SK-N-SH treated with all-trans-retinoic acid at 6 μM for 48 hours (cell line): ENCODE measurements around the gene SELENOW.

Experiments used
- ZNF565 ChIP-seq: fragments of 450-650 bp; formaldehyde crosslinking; conservative IDR thresholded peaks from 2 replicates; pipeline ENCODE4 v1.5.0; 2020; ENCODE audit warnings: low read depth, mild to moderate bottlenecking, moderate library complexity
- TF ChIP-seq, protein P1 (sequence below): fragments of 250-450 bp; sonication (Bioruptor Pico); IDR thresholded peaks from 2 replicates; pipeline ENCODE4 v1.5.1; 2020; ENCODE audit warnings: low read depth, mild to moderate bottlenecking, moderate library complexity

- TF ChIP-seq, protein P1, sequence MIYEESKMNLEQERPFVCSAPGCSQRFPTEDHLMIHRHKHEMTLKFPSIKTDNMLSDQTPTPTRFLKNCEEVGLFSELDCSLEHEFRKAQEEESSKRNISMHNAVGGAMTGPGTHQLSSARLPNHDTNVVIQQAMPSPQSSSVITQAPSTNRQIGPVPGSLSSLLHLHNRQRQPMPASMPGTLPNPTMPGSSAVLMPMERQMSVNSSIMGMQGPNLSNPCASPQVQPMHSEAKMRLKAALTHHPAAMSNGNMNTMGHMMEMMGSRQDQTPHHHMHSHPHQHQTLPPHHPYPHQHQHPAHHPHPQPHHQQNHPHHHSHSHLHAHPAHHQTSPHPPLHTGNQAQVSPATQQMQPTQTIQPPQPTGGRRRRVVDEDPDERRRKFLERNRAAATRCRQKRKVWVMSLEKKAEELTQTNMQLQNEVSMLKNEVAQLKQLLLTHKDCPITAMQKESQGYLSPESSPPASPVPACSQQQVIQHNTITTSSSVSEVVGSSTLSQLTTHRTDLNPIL (CRISPR knock-in tag): no peak
- no peak for TF ChIP-seq ZNF565
These were observed 16.4 kb upstream of the SELENOW start for GRCh38 chr19:47762151-47762550.
